NCI-H774 (cell line): ENCODE data around the gene PACSIN2.

ENCODE experiments used
- DNase-seq: peaks from one replicate; lab custom pipeline; 2025; lab: John Stamatoyannopoulos, UW

PACSIN2 gene

GRCh38 chr22:42904050-42904449 is 110.9 kb downstream of the PACSIN2 start:
- DNase-seq: no peak

GRCh38 chr22:42902875-42903510 is 112.0 kb downstream of the PACSIN2 start:
- DNase-seq: no peak

- no peak for DNase-seq
Measured at GRCh38 chr22:42901790-42902508, 113.0 kb downstream of the PACSIN2 start.

- DNase-seq: no peak
Measured at GRCh38 chr22:42897960-42898359, 117.0 kb downstream of the PACSIN2 start.

DNA sequence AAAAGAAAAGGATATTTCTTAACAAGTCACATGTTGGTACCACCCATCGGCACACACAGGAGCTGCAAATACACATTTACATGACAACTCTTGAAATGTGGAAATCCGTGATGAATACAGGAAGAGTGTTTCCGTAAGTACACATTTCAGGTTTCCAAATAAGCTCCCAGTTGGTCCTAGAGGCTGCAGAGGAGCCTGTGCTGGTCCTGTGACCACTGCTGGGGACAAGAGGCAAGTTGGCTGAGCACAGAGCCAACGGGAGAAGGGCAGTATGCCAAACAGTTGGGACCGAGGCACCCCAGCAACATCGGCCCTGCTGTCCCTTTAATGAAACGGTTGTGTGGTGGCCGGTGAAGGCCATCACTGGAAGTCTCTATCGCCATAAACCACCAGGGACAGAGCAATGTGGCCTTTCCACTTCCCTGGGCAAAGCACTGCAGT is 119.4 kb downstream of the PACSIN2 start:
- no peak for DNase-seq

DNA sequence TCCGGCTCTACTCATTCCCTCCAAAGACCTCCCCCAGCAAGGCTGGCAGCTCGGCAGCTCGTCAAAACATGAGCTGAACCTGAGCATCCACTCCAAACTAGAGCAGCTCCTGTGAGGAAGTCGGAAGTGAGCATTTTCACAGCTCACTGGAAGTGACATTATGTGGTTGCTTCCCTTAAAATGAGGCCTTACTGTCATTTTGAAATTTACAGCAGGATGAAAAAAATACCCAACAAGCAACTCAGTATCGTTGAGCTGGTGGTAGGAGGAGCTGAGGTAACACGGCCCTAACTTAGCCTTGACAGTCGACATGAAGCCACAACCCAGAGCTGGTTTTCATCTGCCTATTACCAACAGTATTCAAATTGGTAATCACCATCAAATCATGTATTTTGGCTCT is 119.9 kb downstream of the PACSIN2 start:
- no peak for DNase-seq

DNA sequence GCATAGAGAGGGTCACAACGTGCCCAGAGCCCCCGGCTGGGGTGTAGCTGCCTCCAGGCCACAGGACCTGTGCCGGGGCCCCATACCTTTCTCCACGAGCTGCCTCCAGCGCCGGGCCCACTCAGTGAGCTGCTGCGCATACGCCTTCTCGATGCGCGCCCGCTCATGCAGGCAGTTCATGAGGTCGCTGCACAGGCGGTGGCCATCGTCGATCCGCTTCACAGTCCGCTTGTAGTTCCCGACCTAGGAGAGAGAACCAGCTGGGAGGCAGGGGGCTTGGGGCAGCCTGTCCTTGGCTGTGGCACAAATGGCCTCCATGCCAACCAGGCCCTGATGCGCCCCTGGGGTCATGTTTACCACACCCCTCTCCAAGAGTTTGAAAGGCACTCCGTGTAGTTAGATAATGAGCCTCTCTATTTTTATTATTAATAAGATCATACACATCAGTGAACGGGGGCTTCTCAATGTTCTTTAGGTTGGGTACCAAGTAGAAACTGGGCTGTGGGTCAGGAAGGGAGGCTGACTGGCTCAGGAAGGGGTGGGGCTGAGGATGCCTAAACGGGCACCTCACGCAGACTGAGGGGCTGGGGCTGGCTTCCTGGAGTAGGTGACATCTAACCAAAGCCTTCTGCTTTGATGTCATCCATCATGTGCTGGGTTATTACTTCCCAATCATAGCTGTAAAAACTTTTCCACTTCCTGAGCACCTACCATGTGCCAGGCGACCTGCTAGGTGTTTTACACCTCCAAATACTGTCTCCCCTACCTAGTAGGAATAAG is 121.4 kb downstream of the PACSIN2 start:
- DNase-seq: no peak

- DNase-seq: no peak
Measured at GRCh38 chr22:42892571-42893316, 122.2 kb downstream of the PACSIN2 start.

- no peak for DNase-seq
Measured at GRCh38 chr22:42892156-42892555, 122.8 kb downstream of the PACSIN2 start.

GRCh38 chr22:42891696-42892095 is 123.3 kb downstream of the PACSIN2 start:
- no peak for DNase-seq

- DNase-seq: no peak
Measured at GRCh38 chr22:42891008-42891407, 123.9 kb downstream of the PACSIN2 start.

DNA sequence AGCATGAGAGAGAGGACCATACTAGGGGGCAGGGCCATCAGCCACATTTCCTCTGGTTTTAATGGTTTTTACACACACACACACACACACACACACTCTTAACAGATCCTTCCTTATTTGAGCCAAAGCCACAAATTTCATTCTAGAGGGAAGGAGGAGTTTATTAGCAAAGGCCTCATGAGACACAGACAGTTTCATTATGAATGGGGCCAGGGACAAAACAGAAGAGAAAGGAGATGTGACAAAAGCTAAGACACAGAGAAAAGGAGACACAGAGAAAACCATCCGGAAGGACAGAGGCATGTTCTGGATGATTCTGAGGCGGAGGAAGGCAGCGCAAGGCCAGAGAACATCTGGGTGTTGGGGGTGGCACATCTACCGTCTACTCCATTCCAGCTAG is 125.6 kb downstream of the PACSIN2 start:
- DNase-seq: no peak

GRCh38 chr22:42887523-42888507 is 127.1 kb downstream of the PACSIN2 start:
- DNase-seq: no peak

- DNase-seq: no peak
Measured at GRCh38 chr22:42887120-42887519, 127.8 kb downstream of the PACSIN2 start.

GRCh38 chr22:42885446-42885845 is 129.5 kb downstream of the PACSIN2 start:
- DNase-seq: no peak

GRCh38 chr22:42884616-42885375 is 130.2 kb downstream of the PACSIN2 start:
- DNase-seq: no peak

GRCh38 chr22:42883970-42884369 is 131.0 kb downstream of the PACSIN2 start:
- DNase-seq: no peak

- DNase-seq: no peak
Measured at GRCh38 chr22:42883121-42883520, 131.8 kb downstream of the PACSIN2 start.

- DNase-seq: no peak
Measured at GRCh38 chr22:42881982-42882656, 132.8 kb downstream of the PACSIN2 start.

GRCh38 chr22:42881298-42881697 is 133.7 kb downstream of the PACSIN2 start:
- no peak for DNase-seq
